Midbrain (tissue), 1 donor: ENCODE data around the gene IQCF5.
"Not testable (repeated sequence)": the region's sequence is repeated elsewhere in the genome, so short reads cannot be mapped to it uniquely, and the experiment has no call there.

ENCODE experiments used
- DNase-seq: peaks from one replicate; lab custom pipeline; 2025; lab: John Stamatoyannopoulos, UW

Gene IQCF5

GRCh38 chr3:51875501-51875900, at the start of gene IQCF5:
Gene IQCF5 (minus strand): TSS chr3:51875601. CDS start chr3:51875531, 70 bp downstream.
- no peak for DNase-seq

GRCh38 chr3:51921081-51921578, 45.7 kb upstream of the IQCF5 start:
- DNase-seq = no peak

GRCh38 chr3:51916418-51916817, 41.0 kb upstream of the IQCF5 start:
- DNase-seq = no peak

- DNase-seq = no peak
These were observed 32.6 kb upstream of the IQCF5 start for GRCh38 chr3:51908026-51908425.

- no peak for DNase-seq
These were observed 28.8 kb upstream of the IQCF5 start for GRCh38 chr3:51904034-51904823.

- DNase-seq = not testable (repeated sequence)
These were observed 27.0 kb upstream of the IQCF5 start for GRCh38 chr3:51902361-51902760.

- not testable (repeated sequence) for DNase-seq
These were observed 24.6 kb upstream of the IQCF5 start for GRCh38 chr3:51900043-51900442.

- DNase-seq = no peak
These were observed 22.0 kb upstream of the IQCF5 start for GRCh38 chr3:51897391-51897790.

- no peak for DNase-seq
These were observed 21.4 kb upstream of the IQCF5 start for GRCh38 chr3:51896607-51897305.

- DNase-seq = no peak
These were observed 19.5 kb upstream of the IQCF5 start for GRCh38 chr3:51894939-51895338.

GRCh38 chr3:51894391-51894790, 19.0 kb upstream of the IQCF5 start:
- DNase-seq = no peak

GRCh38 chr3:51891242-51892039, 16.0 kb upstream of the IQCF5 start:
- no peak for DNase-seq

GRCh38 chr3:51888463-51889105, 13.2 kb upstream of the IQCF5 start:
- DNase-seq = no peak

- no peak for DNase-seq
These were observed 12.2 kb upstream of the IQCF5 start for GRCh38 chr3:51887620-51888019.

- DNase-seq = no peak
These were observed 11.0 kb upstream of the IQCF5 start for GRCh38 chr3:51886447-51886846.

GRCh38 chr3:51879937-51880336, 4.5 kb upstream of the IQCF5 start:
- no peak for DNase-seq

GRCh38 chr3:51876186-51876585, 785 bp upstream of the IQCF5 start:
- DNase-seq = no peak

GRCh38 chr3:51874889-51875288, 512 bp downstream of the IQCF5 start:
- DNase-seq = no peak

- DNase-seq = no peak
These were observed 990 bp downstream of the IQCF5 start for GRCh38 chr3:51874411-51874810.

- no peak for DNase-seq
These were observed 1.5 kb downstream of the IQCF5 start for GRCh38 chr3:51873876-51874275.

- DNase-seq = no peak
These were observed 2.1 kb downstream of the IQCF5 start for GRCh38 chr3:51873253-51873766.

GRCh38 chr3:51869304-51869703, 6.1 kb downstream of the IQCF5 start:
- no peak for DNase-seq
